Transverse colon (tissue), 4 donors: ENCODE results near the gene LILRA2.
"Not testable (repeated sequence)": the region's sequence is repeated elsewhere in the genome, so short reads cannot be mapped to it uniquely, and the experiment has no call there.

Experiments
- CTCF ChIP-seq, 5 experiments: fragments of 200-600 bp in 3 of 5; fragments of 450-650 bp in 2 of 5; sonication (generic) in 3 of 5; IDR thresholded peaks; 1 replicate in 2 of 5; 2 replicates in 3 of 5; pipeline ENCODE4 v1.5.1; 2016 to 2017; ENCODE audit warnings: antibody characterized with exemption in 5 of 5, inconsistent platforms in 3 of 5, mild to moderate bottlenecking in 2 of 5, moderate library complexity in 1 of 5
- POLR2AphosphoS5 ChIP-seq, 3 donors: sonication (generic); formaldehyde crosslinking; IDR thresholded peaks; one replicate each; pipeline ENCODE4 v1.6.1; 2016; ENCODE audit warnings: antibody characterized with exemption in 3 of 3

- TF ChIP-seq CTCF, POLR2AphosphoS5 (IDR thresholded peaks at IDR 0.05): not testable (repeated sequence)
These were observed 62.5 kb downstream of the LILRA2 start for GRCh38 chr19:54636081-54636480.
